Naive thymus-derived CD4-positive, alpha-beta T cell (primary cell): ENCODE results near the gene NFATC2. TPM values are rescaled to one million over a fixed set of nuclear protein-coding genes. Genes with fewer than 3 reads are reported as not detected.

Experiments used
- ATAC-seq: fragments of 150-1000 bp; cut with Tn5 transposase; 2 replicates; pipeline ENCODE4 v1.10.0; 2021; ENCODE audit warnings: mild to moderate bottlenecking, moderate library complexity
- CTCF ChIA-PET: fragments of 350-600 bp; sonication (Branson Sonifier 250); formaldehyde crosslinking; loops from one replicate; lab custom pipeline; 2021; ENCODE audit warnings: antibody characterized with exemption; lab: Charles Lee
- POLR2A ChIA-PET: fragments of 350-600 bp; sonication (Branson Sonifier 250); formaldehyde crosslinking; loops from one replicate; lab custom pipeline; 2021; ENCODE audit warnings: antibody characterized with exemption, inconsistent platforms; lab: Charles Lee
- DNase-seq, 9 donors: peaks; one replicate each; pipeline versions ENCODE4 v3.0.0 to v3.0.0-alpha.2; 2020 to 2022; ENCODE audit warnings: mixed read lengths in 1 of 9
- H3K27ac ChIP-seq: one replicate; pipeline ENCODE4 v1.7.0; 2013; ENCODE audit warnings: mild to moderate bottlenecking, low read depth, low read length, moderate library complexity
- H3K27me3 ChIP-seq, 2 donors: one replicate each; pipeline ENCODE4 v1.7.0; 2013; ENCODE audit warnings: low read length in 2 of 2, mild to moderate bottlenecking in 2 of 2, moderate library complexity in 2 of 2; ENCODE audit not compliant: control insufficient read depth in 2 of 2, insufficient read depth in 2 of 2
- H3K36me3 ChIP-seq, 3 experiments: 1 replicate in 2 of 3; 2 replicates in 1 of 3; pipeline ENCODE4 v1.7.0; 2013; ENCODE audit warnings: low read length in 3 of 3, mild to moderate bottlenecking in 3 of 3, moderate library complexity in 1 of 3; ENCODE audit not compliant: insufficient read depth in 3 of 3, control insufficient read depth in 2 of 3
- H3K4me1 ChIP-seq, 2 donors: one replicate each; pipeline ENCODE4 v1.7.0; 2013; ENCODE audit warnings: low read length in 2 of 2, mild to moderate bottlenecking in 2 of 2, moderate library complexity in 1 of 2; ENCODE audit not compliant: control insufficient read depth in 2 of 2, insufficient read depth in 2 of 2
- H3K4me3 ChIP-seq: 2 replicates; pipeline ENCODE4 v1.7.0; 2013; ENCODE audit warnings: mild to moderate bottlenecking, low read length
- H3K9me3 ChIP-seq, 3 experiments: 1 replicate in 2 of 3; 2 replicates in 1 of 3; pipeline ENCODE4 v1.7.0; 2013; ENCODE audit warnings: low read length in 3 of 3; ENCODE audit not compliant: control insufficient read depth in 2 of 3
- H3K27ac Mint-ChIP-seq, 9 donors: one replicate each; pipeline ENCODE4 v1.8.0; 2020 to 2022; ENCODE audit warnings: mixed read lengths in 9 of 9, mild to moderate bottlenecking in 8 of 9, moderate library complexity in 5 of 9, inconsistent platforms in 2 of 9
- H3K27me3 Mint-ChIP-seq, 5 donors: one replicate each; pipeline ENCODE4 v1.8.0; 2021 to 2022; ENCODE audit warnings: mixed read lengths in 5 of 5, mild to moderate bottlenecking in 1 of 5
- H3K36me3 Mint-ChIP-seq, 5 donors: one replicate each; pipeline ENCODE4 v1.8.0; 2020 to 2022; ENCODE audit warnings: mixed read lengths in 5 of 5, mild to moderate bottlenecking in 3 of 5, inconsistent platforms in 1 of 5
- H3K4me1 Mint-ChIP-seq, 7 donors: one replicate each; pipeline ENCODE4 v1.8.0; 2020 to 2022; ENCODE audit warnings: mixed read lengths in 7 of 7, mild to moderate bottlenecking in 3 of 7, inconsistent platforms in 1 of 7
- H3K4me3 Mint-ChIP-seq, 10 donors: one replicate each; pipeline ENCODE4 v1.8.0; 2020 to 2022; ENCODE audit warnings: mild to moderate bottlenecking in 10 of 10, mixed read lengths in 10 of 10, moderate library complexity in 6 of 10, inconsistent platforms in 2 of 10
- H3K9me3 Mint-ChIP-seq, 11 donors: one replicate each; pipeline ENCODE4 v1.8.0; 2020 to 2022; ENCODE audit warnings: mixed read lengths in 11 of 11, mild to moderate bottlenecking in 4 of 11, inconsistent platforms in 1 of 11, moderate library complexity in 1 of 11
- intact Hi-C, 2 donors: fragments of 100-400 bp; cut with micrococcal nuclease; formaldehyde crosslinking; loops; one replicate each; pipeline ENCODE4 v1.15.1; 2023
- polyA plus RNA-seq, 2 donors: library from polyadenylated mRNA; unstranded; fragments of 300-500 nt; fragmentation: Illumina TruSeq; gene quantifications; one replicate each; pipeline ENCODE4 v1.2.3, GENCODE V29; 2021
- total RNA-seq, 6 experiments: library from RNA in 5 of 6; stranded (reverse) in 5 of 6; gene quantifications; 1 replicate in 5 of 6; 2 replicates in 1 of 6; pipeline ENCODE4 v1.2.3 and lab custom pipeline; 2021 to 2026

The NFATC2 gene
- total and polyA plus RNA-seq, 7 experiments from 2014 or later: 16.6 to 66.8 (median 42.6) TPM

DNA sequence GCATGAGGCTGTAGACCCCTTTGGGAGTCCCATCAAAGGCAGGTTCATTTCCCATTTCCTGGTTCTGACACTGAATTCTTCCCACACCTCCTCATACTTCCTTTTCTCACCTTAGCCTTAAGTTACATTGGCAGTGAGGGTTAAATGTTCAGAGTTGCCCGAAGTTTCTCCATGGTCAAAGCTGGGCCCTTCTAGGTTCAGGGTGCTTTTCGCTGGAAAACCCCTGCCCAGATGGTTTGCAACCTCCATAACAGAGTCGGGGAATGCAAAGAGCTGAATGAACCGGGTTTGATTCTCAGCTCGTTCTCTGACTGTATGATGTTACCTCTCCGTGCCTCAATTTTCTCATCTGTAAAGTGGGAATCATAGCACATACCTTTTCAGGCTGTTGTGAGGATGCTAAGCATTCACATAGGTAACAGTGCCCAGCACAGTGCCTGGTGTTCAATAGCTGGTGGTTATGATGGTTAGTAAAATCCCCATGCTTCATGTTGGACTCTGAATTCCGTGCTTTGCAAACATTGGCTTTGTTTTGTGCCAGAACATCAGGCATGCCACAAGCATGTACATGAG is 149.8 kb downstream of the NFATC2 start:
- intact Hi-C loops: no loop called here
- Mint-ChIP-seq H3K36me3 (peaks cover 11 to 52% (median 14%) of the 10 kb centered on the region in 5 donors), H3K27me3 (no peaks in the 10 kb centered on the region), H3K4me1 (peaks cover 0 to 49% (median 8%) of the 10 kb centered on the region in 7 donors), H3K27ac (peak overlapping the region in 3 of 9 donors; percentile 22 to 62 (median 26)), H3K9me3 (no peaks in the 10 kb centered on the region), H3K4me3 (no peak overlapping the region)
- no peaks in the 10 kb centered on the region for H3K27me3 ChIP-seq
- CTCF ChIA-PET: no interaction called here
- ATAC-seq (no peak), DNase-seq (no peak)
- H3K27ac ChIP-seq: no peak overlapping the region
- POLR2A ChIA-PET: no interaction called here
- H3K4me1 ChIP-seq: peaks cover 0 to 36% of the 10 kb centered on the region in 2 donors
- H3K9me3 ChIP-seq: no peaks in the 10 kb centered on the region
- peaks cover 0 to 78% (median 0%) of the 10 kb centered on the region in 3 experiments for H3K36me3 ChIP-seq
- no peak overlapping the region for H3K4me3 ChIP-seq

DNA sequence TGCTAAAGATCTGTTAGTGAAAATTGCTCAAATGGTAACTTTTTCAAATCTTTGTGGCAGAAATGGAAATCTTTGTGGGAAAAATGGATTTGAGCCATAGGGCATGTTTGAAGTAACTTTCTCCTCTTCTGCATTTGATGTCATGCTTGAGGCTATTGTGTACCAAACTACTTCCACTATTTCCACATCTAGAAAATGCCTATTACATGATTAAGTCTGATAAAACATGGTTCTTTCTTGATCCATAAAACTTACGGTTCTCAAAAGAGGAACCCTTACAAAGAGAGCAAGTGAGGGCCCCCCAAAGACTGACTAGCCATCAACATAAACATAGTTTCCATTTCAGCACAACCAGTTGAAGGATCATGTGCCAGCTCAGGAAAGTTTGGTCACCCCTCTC is 150.6 kb downstream of the NFATC2 start:
- intact Hi-C loops: no loop called here
- no peaks in the 10 kb centered on the region for H3K27me3 Mint-ChIP-seq
- ATAC-seq: no peak
- Histone ChIP-seq H3K27ac (no peak overlapping the region), H3K9me3 (no peaks in the 10 kb centered on the region), H3K4me1 (peaks cover 0 to 44% of the 10 kb centered on the region in 2 donors), H3K4me3 (no peak overlapping the region), H3K27me3 (no peaks in the 10 kb centered on the region), H3K36me3 (peaks cover 0 to 75% (median 0%) of the 10 kb centered on the region in 3 experiments)
- POLR2A ChIA-PET: no interaction called here
- H3K4me3 Mint-ChIP-seq: no peak overlapping the region
- DNase-seq: no peak
- CTCF ChIA-PET: no interaction called here
- H3K36me3 Mint-ChIP-seq: peaks cover 7 to 45% (median 14%) of the 10 kb centered on the region in 5 donors
- peak overlapping the region in 1 of 9 donors; percentile 36 for H3K27ac Mint-ChIP-seq
- peaks cover 0 to 54% (median 8%) of the 10 kb centered on the region in 7 donors for H3K4me1 Mint-ChIP-seq
- H3K9me3 Mint-ChIP-seq: no peaks in the 10 kb centered on the region

DNA sequence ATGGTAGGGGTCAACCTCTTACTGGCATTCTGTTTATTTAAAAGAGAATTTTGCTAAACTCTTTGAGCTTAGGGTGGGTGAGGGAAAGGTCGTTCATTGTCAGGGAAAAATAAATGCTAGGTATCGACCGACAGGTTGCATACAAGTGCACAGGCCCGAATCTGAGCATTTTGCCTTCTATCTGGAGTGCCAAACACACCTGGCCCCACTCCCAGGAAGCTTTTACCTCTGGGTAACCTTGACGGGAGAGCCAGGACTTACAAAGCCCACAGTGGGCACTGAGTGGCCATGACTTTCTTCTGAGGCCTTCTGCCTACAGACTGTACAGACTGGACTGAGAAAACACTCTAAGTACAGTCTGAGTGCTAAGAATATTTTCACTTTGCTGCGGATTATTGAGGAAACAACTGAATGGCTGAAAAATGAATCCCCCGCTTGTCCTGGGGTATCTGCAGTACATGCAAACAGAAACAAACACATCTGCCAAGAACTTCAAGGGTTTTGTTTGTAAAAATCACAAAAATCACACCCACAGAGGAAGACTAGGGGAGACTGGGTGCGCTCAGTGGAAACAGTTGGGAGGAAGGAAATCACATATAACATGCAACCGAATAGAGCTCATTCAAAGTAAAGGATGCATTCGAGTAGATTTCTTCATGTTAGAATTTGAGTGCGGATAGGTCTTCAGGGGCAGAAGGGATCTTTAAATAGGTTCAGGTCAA is 152.8 kb downstream of the NFATC2 start:
- no peak overlapping the region for H3K4me3 ChIP-seq
- intact Hi-C loops: loop anchor here (5.0 kb wide), 2 partner anchors 33 to 153 kb away; partner anchors contain the start of gene NFATC2 (in 1 of the 2)
- POLR2A ChIA-PET: interaction anchor here (2.6 kb wide), 1 partner anchor 11 kb away, joined by 7 read pairs; no protein-coding TSS in a partner anchor
- Mint-ChIP-seq H3K4me3 (no peak overlapping the region), H3K27me3 (no peaks in the 10 kb centered on the region), H3K9me3 (no peaks in the 10 kb centered on the region), H3K27ac (peak overlapping the region in 6 of 9 donors; percentile 16 to 75 (median 52)), H3K4me1 (peaks cover 0 to 71% (median 5%) of the 10 kb centered on the region in 7 donors), H3K36me3 (peaks cover 7 to 48% (median 12%) of the 10 kb centered on the region in 5 donors)
- no peak for ATAC-seq
- no peak overlapping the region for H3K27ac ChIP-seq
- no peaks in the 10 kb centered on the region for H3K27me3 ChIP-seq
- CTCF ChIA-PET: interaction anchor here (0.6 to 0.9 kb wide), 2 partner anchors 18 to 205 kb away, joined by 3 to 4 read pairs; no protein-coding TSS in a partner anchor
- H3K9me3 ChIP-seq: no peaks in the 10 kb centered on the region
- H3K36me3 ChIP-seq: peaks cover 0 to 65% (median 0%) of the 10 kb centered on the region in 3 experiments
- H3K4me1 ChIP-seq: peaks cover 0 to 66% of the 10 kb centered on the region in 2 donors
- no peak for DNase-seq

DNA sequence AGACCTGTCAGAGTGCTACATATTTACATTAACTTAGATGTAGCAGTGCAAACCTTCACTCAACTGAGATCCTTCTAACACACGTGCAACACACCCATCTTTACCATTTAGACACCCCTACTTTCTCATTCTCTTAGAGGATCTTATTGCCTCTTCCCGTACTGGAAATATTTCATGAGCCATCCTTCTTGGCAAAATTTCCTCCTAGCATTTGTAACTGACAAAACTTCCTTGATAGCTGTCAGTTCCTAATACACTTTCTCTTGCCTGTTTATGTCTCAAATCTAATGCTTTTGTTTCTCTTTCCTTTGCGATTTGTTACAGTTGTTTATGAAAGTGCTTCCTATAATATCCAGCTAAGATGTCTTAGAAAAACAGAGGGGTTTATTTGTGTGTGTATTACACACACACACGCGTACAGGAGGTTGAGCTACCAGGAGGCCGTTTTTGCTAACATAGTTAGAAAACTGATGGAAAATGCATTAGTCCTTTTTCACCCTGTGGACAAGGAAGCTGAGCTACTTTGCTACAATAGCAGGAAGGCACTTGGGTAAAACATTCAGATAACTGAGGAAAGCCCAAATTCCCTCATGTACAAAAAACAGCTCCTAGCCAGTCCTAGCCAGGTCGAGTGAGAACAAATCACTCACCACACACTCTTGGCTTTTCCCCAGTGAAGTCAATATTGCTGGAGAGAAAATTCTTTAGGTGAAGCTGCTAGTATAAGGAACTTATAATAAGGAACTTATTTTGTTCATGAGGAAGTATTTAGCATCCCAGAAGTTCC is 153.6 kb downstream of the NFATC2 start:
- ChIA-PET POLR2A (interaction anchor here (2.6 kb wide), 1 partner anchor 12 kb away, joined by 7 read pairs; no protein-coding TSS in a partner anchor), CTCF (interaction anchor here (0.6 to 0.9 kb wide), 2 partner anchors 17 to 205 kb away, joined by 3 to 4 read pairs; no protein-coding TSS in a partner anchor)
- ATAC-seq (no peak), DNase-seq (no peak)
- Mint-ChIP-seq H3K4me3 (peak overlapping the region in 1 of 10 donors; percentile 2), H3K9me3 (no peaks in the 10 kb centered on the region), H3K4me1 (peaks cover 0 to 72% (median 0%) of the 10 kb centered on the region in 7 donors), H3K27ac (peak overlapping the region in 7 of 9 donors; percentile 2 to 75 (median 28)), H3K27me3 (no peaks in the 10 kb centered on the region), H3K36me3 (peaks cover 7 to 46% (median 11%) of the 10 kb centered on the region in 5 donors)
- Histone ChIP-seq H3K4me3 (no peak overlapping the region), H3K9me3 (no peaks in the 10 kb centered on the region), H3K4me1 (peaks cover 0 to 73% of the 10 kb centered on the region in 2 donors), H3K27ac (no peak overlapping the region), H3K27me3 (no peaks in the 10 kb centered on the region), H3K36me3 (peaks cover 0 to 60% (median 0%) of the 10 kb centered on the region in 3 experiments)
- intact Hi-C loops: loop anchor here (5.0 kb wide), 2 partner anchors 33 to 153 kb away; partner anchors contain the start of gene NFATC2 (in 1 of the 2)

DNA sequence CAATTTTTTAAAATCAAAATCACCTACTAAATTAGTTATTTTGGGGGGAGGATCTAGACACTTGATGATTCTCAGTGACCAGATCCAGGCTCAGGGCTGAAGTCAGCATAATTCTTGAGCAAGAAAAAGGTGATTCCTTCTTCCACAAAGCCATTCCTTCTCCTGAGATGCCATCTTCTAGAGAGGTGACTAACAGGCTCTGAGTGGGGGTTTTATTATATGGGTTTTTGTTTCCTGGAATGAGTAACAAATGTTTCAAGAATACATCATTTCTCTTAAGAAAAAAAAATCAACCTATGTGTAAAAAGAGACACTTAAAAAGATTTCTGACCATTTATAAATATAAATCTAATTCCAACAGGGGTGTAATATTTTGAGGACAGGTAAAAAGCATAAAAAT is 154.3 kb downstream of the NFATC2 start:
- Mint-ChIP-seq H3K4me3 (no peak overlapping the region), H3K36me3 (peaks cover 7 to 46% (median 11%) of the 10 kb centered on the region in 5 donors), H3K27me3 (no peaks in the 10 kb centered on the region), H3K4me1 (peaks cover 0 to 72% (median 0%) of the 10 kb centered on the region in 7 donors), H3K9me3 (no peaks in the 10 kb centered on the region), H3K27ac (peak overlapping the region in 4 of 9 donors; percentile 19 to 75 (median 25))
- Histone ChIP-seq H3K27me3 (no peaks in the 10 kb centered on the region), H3K9me3 (no peaks in the 10 kb centered on the region), H3K4me3 (no peak overlapping the region), H3K36me3 (peaks cover 0 to 53% (median 0%) of the 10 kb centered on the region in 3 experiments), H3K4me1 (peaks cover 0 to 73% of the 10 kb centered on the region in 2 donors), H3K27ac (no peak overlapping the region)
- ATAC-seq (no peak), DNase-seq (no peak)
- intact Hi-C loops: loop anchor here (5.0 kb wide), 2 partner anchors 34 to 154 kb away; partner anchors contain the start of gene NFATC2 (in 1 of the 2)
- ChIA-PET CTCF (no interaction called here), POLR2A (no interaction called here)
